GM18511 (cell line): ENCODE data around the gene VDAC1.
A peak's percentile ranks its signal among the peaks of the same experiment; 100 is the strongest.
"Not testable (repeated sequence)": the region's sequence is repeated elsewhere in the genome, so short reads cannot be mapped to it uniquely, and the experiment has no call there.

ENCODE experiments used
- ATAC-seq: cut with Tn5 transposase; IDR thresholded peaks from one replicate; pipeline ENCODE4 v1.9.1; 2021; ENCODE audit warnings: mild to moderate bottlenecking, moderate library complexity; ENCODE audit not compliant: unreplicated experiment

VDAC1 gene

GRCh38 chr5:134004626-134005416 lies at the start of gene VDAC1:
Gene VDAC1 (minus strand): TSS chr5:134004975. CDS start chr5:133993012, 11,963 bp downstream.
- peak; percentile 79 for ATAC-seq

GRCh38 chr5:134053840-134054338 lies 49.1 kb upstream of the VDAC1 start:
- no peak for ATAC-seq

- no peak for ATAC-seq
These were observed 48.6 kb upstream of the VDAC1 start for GRCh38 chr5:134053314-134053839.

- ATAC-seq = no peak
These were observed 46.5 kb upstream of the VDAC1 start for GRCh38 chr5:134051305-134051704.

- ATAC-seq = no peak
These were observed 44.1 kb upstream of the VDAC1 start for GRCh38 chr5:134048864-134049263.

GRCh38 chr5:134047687-134048056 lies 42.9 kb upstream of the VDAC1 start:
- ATAC-seq = no peak

GRCh38 chr5:134046801-134047686 lies 42.3 kb upstream of the VDAC1 start:
- no peak for ATAC-seq

GRCh38 chr5:134046330-134046729 lies 41.6 kb upstream of the VDAC1 start:
- ATAC-seq = no peak

- no peak for ATAC-seq
These were observed 39.3 kb upstream of the VDAC1 start for GRCh38 chr5:134043793-134044792.

- ATAC-seq = peak; percentile 79
These were observed 37.0 kb upstream of the VDAC1 start for GRCh38 chr5:134041570-134042411.

GRCh38 chr5:134038138-134038537 lies 33.4 kb upstream of the VDAC1 start:
- no peak for ATAC-seq

- ATAC-seq = no peak
These were observed 32.4 kb upstream of the VDAC1 start for GRCh38 chr5:134037160-134037559.

- no peak for ATAC-seq
These were observed 29.6 kb upstream of the VDAC1 start for GRCh38 chr5:134034326-134034725.

GRCh38 chr5:134030303-134030964 lies 25.7 kb upstream of the VDAC1 start:
- ATAC-seq = not testable (repeated sequence)

GRCh38 chr5:134029156-134029555 lies 24.4 kb upstream of the VDAC1 start:
- ATAC-seq = no peak

- ATAC-seq = no peak
These were observed 23.7 kb upstream of the VDAC1 start for GRCh38 chr5:134028496-134028895.

- ATAC-seq = no peak
These were observed 22.5 kb upstream of the VDAC1 start for GRCh38 chr5:134027288-134027615.

- ATAC-seq = peak; percentile 83
These were observed 21.9 kb upstream of the VDAC1 start for GRCh38 chr5:134026521-134027287.
